Calu3 (cell line): ENCODE data around the gene NF1. TPM values are rescaled to one million over a fixed set of nuclear protein-coding genes. Genes with fewer than 3 reads are reported as not detected.

Source experiments
- BruUV-seq: library from RNA; stranded (reverse); fragments of 400-500 nt; replicated peaks from 2 replicates; lab custom pipeline; 2021; lab: Mats Ljungman, UMichigan
- CTCF ChIA-PET: fragments of 300-600 bp; sonication (Branson Sonifier 250); formaldehyde crosslinking; loops from one replicate; lab custom pipeline; 2022; ENCODE audit warnings: antibody characterized with exemption; lab: Charles Lee
- DNase-seq: peaks from one replicate; pipeline ENCODE4 v3.0.0; 2022
- H3K27ac Mint-ChIP-seq: one replicate; pipeline ENCODE4 v1.8.0; 2022; ENCODE audit warnings: mixed read lengths; ENCODE audit not compliant: unreplicated experiment
- H3K27me3 Mint-ChIP-seq: one replicate; pipeline ENCODE4 v1.8.0; 2022; ENCODE audit warnings: mixed read lengths; ENCODE audit not compliant: unreplicated experiment
- H3K36me3 Mint-ChIP-seq: one replicate; pipeline ENCODE4 v1.8.0; 2022; ENCODE audit warnings: mild to moderate bottlenecking, moderate library complexity, mixed read lengths; ENCODE audit not compliant: insufficient read depth, unreplicated experiment
- H3K4me1 Mint-ChIP-seq: one replicate; pipeline ENCODE4 v1.8.0; 2022; ENCODE audit warnings: mild to moderate bottlenecking, low read depth, mixed read lengths; ENCODE audit not compliant: unreplicated experiment
- H3K4me3 Mint-ChIP-seq: one replicate; pipeline ENCODE4 v1.8.0; 2022; ENCODE audit warnings: mild to moderate bottlenecking, low read depth, moderate library complexity, mixed read lengths; ENCODE audit not compliant: unreplicated experiment
- H3K9me3 Mint-ChIP-seq: one replicate; pipeline ENCODE4 v1.8.0; 2022; ENCODE audit warnings: low read depth, mixed read lengths; ENCODE audit not compliant: unreplicated experiment
- CTCF ChIP-seq: fragments of 200-600 bp; IDR thresholded peaks from one replicate; pipeline ENCODE4 v1.8.0; 2022; ENCODE audit warnings: antibody characterized with exemption; ENCODE audit not compliant: unreplicated experiment
- intact Hi-C: fragments of 100-400 bp; cut with micrococcal nuclease; formaldehyde crosslinking; loops from one replicate; pipeline ENCODE4 v1.10.0; 2022; ENCODE audit not compliant: unreplicated experiment
- total RNA-seq: library from RNA; stranded (reverse); gene quantifications from 2 replicates; pipeline ENCODE4 v1.2.3, GENCODE V29; 2022

The NF1 gene
- total RNA-seq, 1 experiment from 2014 or later, result 64.7 TPM

GRCh38 chr17:31294820-31295488, 200.2 kb downstream of the NF1 start:
- no peak for TF ChIP-seq CTCF
- BruUV-seq, result no TSS peak
- H3K4me3 Mint-ChIP-seq, result no peak overlapping the region
- no peaks in the 10 kb centered on the region for H3K9me3 Mint-ChIP-seq
- no peaks in the 10 kb centered on the region for H3K36me3 Mint-ChIP-seq
- intact Hi-C loops, result no loop called here
- H3K27ac Mint-ChIP-seq, result no peak overlapping the region
- H3K4me1 Mint-ChIP-seq, result peaks cover 6% of the 10 kb centered on the region
- CTCF ChIA-PET, result interaction anchor here (1.1 kb wide), 1 partner anchor 44 kb away, joined by 3 read pairs; no protein-coding TSS in a partner anchor
- DNase-seq, result no peak
- H3K27me3 Mint-ChIP-seq, result no peaks in the 10 kb centered on the region

GRCh38 chr17:31295489-31295871, 200.7 kb downstream of the NF1 start:
- DNase-seq, result no peak
- H3K27me3 Mint-ChIP-seq, result no peaks in the 10 kb centered on the region
- no peaks in the 10 kb centered on the region for H3K36me3 Mint-ChIP-seq
- intact Hi-C loops, result no loop called here
- no TSS peak for BruUV-seq
- no peak overlapping the region for H3K27ac Mint-ChIP-seq
- TF ChIP-seq CTCF, result no peak
- H3K4me3 Mint-ChIP-seq, result no peak overlapping the region
- no peaks in the 10 kb centered on the region for H3K9me3 Mint-ChIP-seq
- CTCF ChIA-PET, result no interaction called here
- peaks cover 9% of the 10 kb centered on the region for H3K4me1 Mint-ChIP-seq

DNA sequence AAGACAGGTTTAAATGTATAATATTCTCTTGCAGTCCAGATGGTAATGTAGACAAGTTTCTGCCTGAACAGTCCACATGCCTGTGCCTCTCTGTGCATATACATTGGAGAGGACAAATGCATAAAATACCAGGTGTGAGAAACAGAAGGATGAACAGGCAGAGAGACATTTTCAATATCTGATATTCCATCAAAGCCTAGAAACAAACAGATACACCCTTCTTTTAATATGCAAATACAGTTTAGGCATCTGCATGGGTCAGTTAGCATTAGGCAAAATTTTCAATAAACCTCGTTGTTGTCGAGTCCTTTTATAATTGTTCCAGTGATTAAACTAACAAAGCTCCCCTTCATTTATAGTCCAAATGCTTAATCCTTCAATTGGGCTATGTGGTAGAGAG, 201.4 kb downstream of the NF1 start:
- H3K9me3 Mint-ChIP-seq, result no peaks in the 10 kb centered on the region
- no peak overlapping the region for H3K27ac Mint-ChIP-seq
- no TSS peak for BruUV-seq
- intact Hi-C loops, result no loop called here
- CTCF ChIA-PET, result interaction anchor here (0.6 kb wide), 1 partner anchor 401 kb away, joined by 3 read pairs; no protein-coding TSS in a partner anchor
- H3K27me3 Mint-ChIP-seq, result no peaks in the 10 kb centered on the region
- peaks cover 9% of the 10 kb centered on the region for H3K4me1 Mint-ChIP-seq
- no peak for TF ChIP-seq CTCF
- DNase-seq, result no peak
- no peaks in the 10 kb centered on the region for H3K36me3 Mint-ChIP-seq
- no peak overlapping the region for H3K4me3 Mint-ChIP-seq

- no peak within 1 kb of the TSS for H3K27ac Mint-ChIP-seq
- H3K4me1 Mint-ChIP-seq, result peaks cover 9% of the 10 kb centered on the region
- H3K27me3 Mint-ChIP-seq, result no peaks in the 10 kb centered on the region
- CTCF ChIA-PET, result no interaction called here
- intact Hi-C loops, result no loop called here
- no peaks in the 10 kb centered on the region for H3K9me3 Mint-ChIP-seq
- no peak for TF ChIP-seq CTCF
- H3K36me3 Mint-ChIP-seq, result no peaks in the 10 kb centered on the region
- no peak for DNase-seq
- no TSS peak for BruUV-seq
- H3K4me3 Mint-ChIP-seq, result no peak within 1 kb of the TSS
These were observed 202.3 kb downstream of the NF1 start, which contains the start of gene OMG for GRCh38 chr17:31297090-31297489. Gene OMG, minus strand, starts transcription at chr17:31297239. Its CDS starts 908 bp downstream, at chr17:31296331.
